Colonic mucosa (tissue), 4 donors: ENCODE measurements around the gene TMIGD2. TPM values are rescaled to one million over a fixed set of nuclear protein-coding genes. Genes with fewer than 3 reads are reported as not detected.
A peak's percentile ranks its signal among the peaks of the same experiment; 100 is the strongest.

Experiments
- DNase-seq: peaks from one replicate; pipeline ENCODE4 v3.0.0-alpha.2; 2020
- H3K27ac ChIP-seq: fragments of 200-600 bp; one replicate; pipeline ENCODE4 v1.8.0; 2021
- H3K27me3 ChIP-seq: fragments of 200-600 bp; one replicate; pipeline ENCODE4 v1.8.0; 2021
- H3K36me3 ChIP-seq: fragments of 200-600 bp; one replicate; pipeline ENCODE4 v1.8.0; 2021
- H3K4me1 ChIP-seq: fragments of 200-600 bp; one replicate; pipeline ENCODE4 v1.8.0; 2021; ENCODE audit warnings: mild to moderate bottlenecking
- H3K4me3 ChIP-seq: fragments of 200-600 bp; one replicate; pipeline ENCODE4 v1.8.0; 2021
- H3K9ac ChIP-seq, 2 donors: one replicate each; pipeline ENCODE4 v1.7.0; 2013; ENCODE audit warnings: control low read depth in 2 of 2, low read depth in 2 of 2, low read length in 2 of 2
- H3K9me3 ChIP-seq: fragments of 200-600 bp; one replicate; pipeline ENCODE4 v1.8.0; 2021
- intact Hi-C: fragments of 100-400 bp; cut with DNase I; formaldehyde crosslinking; loops from one replicate; pipeline ENCODE4 v1.14.1; 2022
- total RNA-seq, 2 donors: library from RNA; stranded (reverse); fragmentation: NEBNext Ultra II Directional in 1 of 2; extraction: Animal tissue kit (Norgen Biotek cat#: 25700) in 1 of 2; gene quantifications; one replicate each; pipeline ENCODE4 v1.2.1, GENCODE V29; 2021
- TF ChIP-seq, protein P1 (sequence below): fragments of 200-600 bp; IDR thresholded peaks from one replicate; pipeline ENCODE4 v1.8.0; 2022; ENCODE audit warnings: antibody characterized with exemption, mild to moderate bottlenecking
- donor health status: healthy.
- donor health status: DM: no; HTN: no; CAD: no.
- donor health status: DM: no; HTN: no; CAD: no.

The TMIGD2 gene
- total RNA-seq, 2 donors from 2014 or later: 0.74 TPM; not detected in 1

DNA sequence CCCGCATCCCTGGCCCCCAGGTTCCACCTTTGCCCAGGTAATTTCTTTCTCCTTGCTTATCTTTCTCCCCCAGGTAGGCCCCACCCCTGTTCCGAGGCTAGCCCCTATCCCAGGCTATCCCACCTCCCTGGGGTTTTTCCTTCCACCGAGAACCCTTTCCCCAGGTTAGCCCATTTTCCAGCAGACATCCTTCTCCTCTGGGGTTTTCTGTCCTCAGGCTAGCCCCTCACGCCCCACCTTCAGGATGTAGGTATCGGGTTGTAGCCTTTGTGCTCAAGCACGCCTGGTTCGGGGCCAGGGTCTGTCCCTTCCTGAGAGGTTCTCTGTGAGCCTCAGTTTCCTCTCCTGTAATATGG lies 3.0 kb upstream of the TMIGD2 start:
- DNase-seq: no peak
- H3K4me3 ChIP-seq: no peak overlapping the region
- H3K9ac ChIP-seq: no peak overlapping the region
- TF ChIP-seq, protein P1, sequence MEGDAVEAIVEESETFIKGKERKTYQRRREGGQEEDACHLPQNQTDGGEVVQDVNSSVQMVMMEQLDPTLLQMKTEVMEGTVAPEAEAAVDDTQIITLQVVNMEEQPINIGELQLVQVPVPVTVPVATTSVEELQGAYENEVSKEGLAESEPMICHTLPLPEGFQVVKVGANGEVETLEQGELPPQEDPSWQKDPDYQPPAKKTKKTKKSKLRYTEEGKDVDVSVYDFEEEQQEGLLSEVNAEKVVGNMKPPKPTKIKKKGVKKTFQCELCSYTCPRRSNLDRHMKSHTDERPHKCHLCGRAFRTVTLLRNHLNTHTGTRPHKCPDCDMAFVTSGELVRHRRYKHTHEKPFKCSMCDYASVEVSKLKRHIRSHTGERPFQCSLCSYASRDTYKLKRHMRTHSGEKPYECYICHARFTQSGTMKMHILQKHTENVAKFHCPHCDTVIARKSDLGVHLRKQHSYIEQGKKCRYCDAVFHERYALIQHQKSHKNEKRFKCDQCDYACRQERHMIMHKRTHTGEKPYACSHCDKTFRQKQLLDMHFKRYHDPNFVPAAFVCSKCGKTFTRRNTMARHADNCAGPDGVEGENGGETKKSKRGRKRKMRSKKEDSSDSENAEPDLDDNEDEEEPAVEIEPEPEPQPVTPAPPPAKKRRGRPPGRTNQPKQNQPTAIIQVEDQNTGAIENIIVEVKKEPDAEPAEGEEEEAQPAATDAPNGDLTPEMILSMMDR: no peak
- H3K27ac ChIP-seq: no peak overlapping the region
- no peaks in the 10 kb centered on the region for H3K4me1 ChIP-seq
- intact Hi-C loops: no loop called here
- no peaks in the 10 kb centered on the region for H3K36me3 ChIP-seq
- no peaks in the 10 kb centered on the region for H3K9me3 ChIP-seq
- no peaks in the 10 kb centered on the region for H3K27me3 ChIP-seq

DNA sequence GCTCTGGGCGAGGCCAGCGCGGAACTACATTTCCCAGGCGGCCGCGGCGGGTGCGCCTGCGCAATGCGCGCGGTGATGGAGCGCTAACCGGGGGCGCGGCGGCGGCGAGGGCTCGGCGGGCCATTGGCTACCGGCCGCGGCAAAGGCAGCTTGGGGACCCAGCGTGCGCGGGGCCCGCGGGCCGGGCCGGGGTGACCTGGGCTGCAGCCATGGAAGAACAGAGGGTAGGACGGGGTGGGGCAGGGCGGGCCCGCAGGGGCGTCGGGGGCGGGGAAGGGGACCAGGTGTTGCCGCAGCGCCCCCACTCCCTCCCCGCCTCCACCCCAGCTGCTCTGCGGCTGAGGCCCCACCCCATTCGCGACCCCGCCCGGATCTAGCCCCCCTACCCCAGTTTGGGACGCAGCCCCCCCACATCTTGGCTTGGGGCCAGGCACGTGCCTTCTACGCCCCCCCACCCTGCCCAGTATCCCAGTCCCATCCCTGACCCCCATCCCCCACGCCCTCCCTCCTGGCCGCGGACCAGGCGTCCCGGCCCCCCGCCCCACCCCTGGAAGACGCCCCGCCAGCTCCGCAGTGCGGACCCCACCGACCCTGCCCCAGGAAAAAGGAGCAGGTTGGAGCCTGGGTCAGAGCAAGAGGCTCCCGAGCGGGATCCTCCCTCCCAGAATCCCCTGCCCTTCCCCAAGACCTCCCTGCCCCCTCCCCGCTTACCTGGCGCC lies 2.5 kb upstream of the TMIGD2 start, which contains the start of gene FSD1:
TSS of gene FSD1 (plus strand) at position 61 of the 719 bp plus-strand sequence. CDS start at position 210, 149 bp downstream.
- no peak for DNase-seq
- H3K27me3 ChIP-seq: no peaks in the 10 kb centered on the region
- intact Hi-C loops: no loop called here
- no peaks in the 10 kb centered on the region for H3K9me3 ChIP-seq
- no peak within 1 kb of the TSS for H3K9ac ChIP-seq
- no peak within 1 kb of the TSS for H3K27ac ChIP-seq
- peak within 1 kb of the TSS; percentile 15 for H3K4me3 ChIP-seq
- no peaks in the 10 kb centered on the region for H3K36me3 ChIP-seq
- H3K4me1 ChIP-seq: no peaks in the 10 kb centered on the region
- TF ChIP-seq, protein P1: no peak

DNA sequence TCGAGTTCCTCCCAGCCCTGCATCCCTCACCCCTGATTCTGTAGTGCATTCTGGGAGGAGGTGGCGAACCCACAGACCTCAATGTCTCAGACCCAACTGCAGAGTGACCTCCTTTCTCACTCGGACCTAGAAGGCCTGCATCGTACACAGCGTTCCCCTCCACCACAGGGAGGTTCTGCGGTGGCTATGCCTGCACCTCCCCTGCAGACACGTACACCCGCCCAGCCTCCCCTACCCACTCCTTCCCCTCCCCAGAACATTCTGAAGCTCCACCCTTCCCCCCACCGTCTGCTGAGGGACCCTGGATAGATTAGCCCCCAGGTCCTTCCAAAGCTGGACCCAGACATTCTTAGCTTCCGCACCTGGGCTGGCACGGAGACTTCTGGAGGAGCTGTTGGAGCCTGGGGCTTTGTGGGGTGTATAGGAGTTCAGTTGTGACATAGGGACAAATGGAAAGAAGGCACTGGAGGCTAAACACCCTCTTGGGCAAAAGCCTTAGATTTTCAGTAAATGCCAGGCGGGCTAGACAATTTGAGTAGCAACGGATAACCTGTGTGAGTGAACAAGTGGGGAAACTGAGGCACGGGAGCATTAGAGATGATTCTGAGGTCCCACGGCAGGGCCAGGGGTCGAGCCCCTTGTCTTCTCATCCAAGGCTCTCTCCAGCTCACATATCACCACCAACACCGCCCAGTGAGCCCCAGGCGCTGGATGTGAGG lies 1.8 kb upstream of the TMIGD2 start:
- intact Hi-C loops: no loop called here
- Histone ChIP-seq H3K9ac (no peak overlapping the region), H3K4me1 (no peaks in the 10 kb centered on the region), H3K27ac (no peak overlapping the region), H3K4me3 (peak overlapping the region; percentile 15), H3K27me3 (no peaks in the 10 kb centered on the region), H3K9me3 (no peaks in the 10 kb centered on the region), H3K36me3 (no peaks in the 10 kb centered on the region)
- no peak for DNase-seq
- TF ChIP-seq, protein P1: no peak

DNA sequence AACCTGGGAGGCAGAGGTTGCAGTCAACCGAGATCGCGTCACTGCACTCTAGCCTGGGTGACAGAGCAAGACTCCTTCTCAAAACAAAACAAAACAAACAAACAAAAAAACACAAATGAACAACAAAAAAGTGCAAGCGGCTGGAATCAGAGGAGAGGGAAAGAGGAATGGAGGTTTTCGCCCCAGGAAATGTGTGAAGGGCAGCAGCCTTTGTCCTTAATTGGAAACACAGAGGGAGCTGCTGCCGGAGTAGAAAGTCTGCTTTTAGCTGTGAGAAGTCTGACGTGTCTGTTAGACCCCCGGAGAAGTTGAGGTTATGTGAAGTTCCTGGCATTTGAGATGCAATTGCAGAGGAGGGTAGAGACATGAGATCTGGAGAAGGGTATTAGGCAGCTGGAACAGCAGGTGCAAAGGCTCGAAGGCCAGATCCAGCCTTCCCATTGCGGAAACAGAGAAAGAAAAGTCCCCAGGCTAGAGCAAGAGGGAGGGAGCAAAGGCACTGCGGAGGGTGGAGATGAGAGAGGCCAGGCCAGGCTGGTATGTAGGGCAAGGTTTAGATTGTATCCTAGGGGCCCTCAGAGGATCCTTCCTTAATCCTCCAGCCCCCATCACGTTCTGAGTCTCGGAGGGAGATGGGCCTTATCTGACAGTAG lies 473 bp downstream of the TMIGD2 start:
- Histone ChIP-seq H3K27me3 (no peaks in the 10 kb centered on the region), H3K27ac (no peak overlapping the region), H3K9me3 (no peaks in the 10 kb centered on the region), H3K4me3 (no peak overlapping the region), H3K36me3 (no peaks in the 10 kb centered on the region), H3K9ac (peak overlapping the region; percentile 5 to 35), H3K4me1 (no peaks in the 10 kb centered on the region)
- TF ChIP-seq, protein P1: no peak
- intact Hi-C loops: no loop called here
- no peak for DNase-seq

DNA sequence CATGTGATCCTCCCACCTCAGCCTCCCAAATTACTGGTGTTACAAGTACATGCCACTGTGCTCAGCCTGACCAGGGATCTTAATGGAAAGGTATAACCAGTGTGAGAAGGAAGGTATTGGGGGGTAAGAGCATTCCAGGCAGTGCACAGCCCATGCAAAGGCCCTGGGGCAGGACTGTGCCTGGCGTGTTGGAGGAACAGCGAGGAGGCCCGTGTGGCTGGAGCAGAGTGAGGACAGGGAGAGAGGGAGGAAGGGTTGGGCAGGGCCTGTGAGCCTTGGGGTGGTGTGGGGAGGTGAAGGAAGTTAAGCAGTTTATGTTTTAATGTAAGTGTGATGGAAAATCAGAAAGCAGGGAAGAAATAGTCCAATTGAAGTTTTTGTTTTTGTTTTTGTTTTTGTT lies 1.6 kb downstream of the TMIGD2 start:
- no peak overlapping the region for H3K9ac ChIP-seq
- H3K4me1 ChIP-seq: no peaks in the 10 kb centered on the region
- TF ChIP-seq, protein P1: no peak
- DNase-seq: no peak
- H3K36me3 ChIP-seq: no peaks in the 10 kb centered on the region
- H3K4me3 ChIP-seq: no peak overlapping the region
- intact Hi-C loops: no loop called here
- no peaks in the 10 kb centered on the region for H3K27me3 ChIP-seq
- no peaks in the 10 kb centered on the region for H3K9me3 ChIP-seq
- no peak overlapping the region for H3K27ac ChIP-seq
